Measurements from ENCODE around the gene AKR1C3.
"Not testable (repeated sequence)": the region's sequence is repeated elsewhere in the genome, so short reads cannot be mapped to it uniquely, and the experiment has no call there.

The AKR1C3 gene

DNA sequence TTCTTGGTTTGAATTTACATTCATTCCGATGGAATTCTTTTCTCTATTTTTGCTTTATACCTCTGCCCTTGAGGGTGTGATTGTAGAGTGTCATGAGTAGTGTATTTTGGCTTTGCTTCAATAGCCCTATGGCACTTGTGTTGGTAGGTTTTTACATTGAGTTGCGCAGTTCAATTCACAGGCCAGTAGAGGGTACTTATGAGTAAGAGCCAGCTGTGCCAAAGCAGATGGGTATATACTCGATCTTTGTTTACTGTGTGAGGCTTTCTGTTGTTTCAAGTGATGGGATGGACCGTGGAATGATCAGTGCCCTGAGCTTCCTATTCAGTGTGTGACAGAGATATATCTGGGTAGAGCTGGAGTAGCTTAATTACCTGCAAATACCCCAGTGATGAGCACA, 4.3 kb upstream of the AKR1C3 start:
- DNase-seq, result no peak

DNA sequence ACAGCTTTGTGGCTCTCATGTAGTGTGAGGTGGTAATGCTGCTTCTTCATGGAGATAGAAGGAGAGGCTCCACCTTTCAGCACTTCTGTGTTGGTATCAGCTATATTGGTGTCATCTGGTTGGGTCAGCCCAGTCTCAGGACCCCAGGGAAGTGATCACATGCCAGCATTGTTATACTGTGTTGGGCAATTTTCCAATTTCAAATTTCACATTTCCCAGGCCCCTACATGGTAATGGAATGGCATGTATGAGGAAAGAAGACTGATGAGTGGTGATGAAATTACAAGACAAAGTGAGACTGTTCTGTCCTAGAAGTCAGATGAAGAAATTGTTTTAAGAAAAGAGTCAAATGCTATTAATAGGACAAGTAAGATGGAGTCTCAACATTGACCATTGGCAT, 3.7 kb upstream of the AKR1C3 start:
- DNase-seq, result no peak

DNA sequence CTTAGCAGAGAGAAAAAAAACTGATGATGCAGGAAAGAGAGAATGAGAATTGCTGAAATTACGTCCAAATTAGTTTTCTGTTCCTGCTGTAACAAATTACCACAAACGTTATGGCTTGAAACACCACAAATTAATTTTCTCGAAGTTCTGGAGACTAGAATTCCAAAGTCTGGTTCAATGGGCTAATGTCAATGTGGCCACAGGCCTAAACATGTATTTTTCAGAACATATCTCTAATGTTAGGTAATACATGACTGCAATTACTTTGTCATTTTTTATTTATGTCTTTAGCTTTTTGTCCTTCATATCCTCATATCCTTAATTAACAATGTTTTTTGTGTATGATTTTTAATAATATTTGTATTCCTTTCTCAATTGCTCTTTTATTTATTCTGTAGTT, 3.0 kb upstream of the AKR1C3 start:
- no peak for DNase-seq

DNA sequence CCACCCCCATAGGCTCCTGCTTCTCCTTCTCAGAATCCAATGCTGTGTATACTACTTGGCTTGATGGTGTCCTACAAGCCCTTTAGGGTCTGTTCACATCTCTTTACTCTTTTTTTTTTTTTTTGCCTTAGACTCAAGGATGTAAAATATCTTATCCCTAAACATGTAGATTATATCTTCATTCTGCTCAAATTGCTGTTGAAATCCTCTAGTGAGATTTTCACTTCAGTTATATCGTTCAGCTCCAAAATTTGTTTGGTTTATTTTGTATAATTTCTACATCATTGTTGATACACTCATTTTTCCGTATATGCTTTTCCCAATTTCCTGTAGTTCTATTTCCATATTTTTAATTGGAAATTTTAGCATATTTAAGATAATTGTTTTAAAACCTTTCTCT, 1.8 kb upstream of the AKR1C3 start:
- DNase-seq, result no peak

DNA sequence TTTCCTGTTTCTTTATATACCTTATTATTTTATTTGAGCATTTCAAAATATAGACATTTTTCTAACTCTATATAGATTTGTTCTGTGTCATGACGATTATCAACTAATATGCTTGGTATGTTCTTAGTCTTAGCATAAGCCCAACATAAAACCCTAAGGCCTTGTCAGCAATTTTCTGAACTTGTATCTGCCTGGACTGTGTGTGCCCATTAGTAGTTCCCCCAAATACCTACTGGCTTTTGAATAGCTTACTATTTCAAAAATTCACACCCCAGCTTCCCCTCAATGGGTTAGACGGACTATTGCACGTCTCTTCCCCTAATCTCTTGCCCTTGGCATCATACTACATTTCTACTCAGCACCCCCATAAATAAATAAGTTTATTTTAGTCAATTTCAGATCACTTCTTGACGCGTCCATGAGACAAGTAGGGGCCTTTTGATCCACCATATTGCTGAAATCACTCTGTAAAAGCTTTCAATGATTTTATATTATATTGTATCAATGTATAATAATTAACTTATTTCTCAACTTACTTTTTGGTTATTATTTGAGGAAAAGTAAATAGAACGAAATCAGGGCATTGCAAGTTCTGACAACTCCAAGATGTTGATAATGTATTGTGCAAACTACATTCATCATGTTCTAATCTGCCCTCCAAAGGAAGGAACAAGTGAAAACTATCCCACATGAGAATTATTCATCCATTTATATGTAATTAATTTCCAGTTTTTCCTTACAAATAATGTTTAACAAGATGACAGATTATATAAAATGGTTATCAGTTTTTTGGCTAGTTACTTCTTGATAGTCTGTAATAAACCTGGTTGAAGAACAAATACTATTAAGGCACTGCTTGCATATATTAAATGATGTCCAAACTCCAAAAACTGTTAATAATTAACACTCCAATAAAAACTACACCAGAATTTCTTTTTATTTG, 1.1 kb upstream of the AKR1C3 start:
- DNase-seq, result no peak

DNA sequence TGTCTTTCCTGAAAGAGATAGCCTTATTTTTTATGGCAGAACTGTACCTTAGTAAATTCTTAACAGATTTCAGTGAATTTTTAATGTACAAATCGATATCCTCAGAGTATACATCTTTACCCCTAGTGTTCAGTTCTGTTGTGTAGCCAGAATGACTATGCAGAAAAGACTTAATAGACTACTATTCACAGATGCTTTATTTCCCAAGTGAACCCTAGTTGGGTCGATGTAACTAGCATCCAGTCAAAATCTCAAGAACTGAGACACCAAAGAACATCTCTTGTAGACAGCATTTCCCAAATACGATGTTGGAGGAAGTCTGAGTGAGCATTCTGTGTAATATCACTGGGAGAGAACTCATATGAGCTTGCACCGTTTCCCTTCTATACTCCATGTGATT, 1.5 kb downstream of the AKR1C3 start:
- DNase-seq, result no peak

DNA sequence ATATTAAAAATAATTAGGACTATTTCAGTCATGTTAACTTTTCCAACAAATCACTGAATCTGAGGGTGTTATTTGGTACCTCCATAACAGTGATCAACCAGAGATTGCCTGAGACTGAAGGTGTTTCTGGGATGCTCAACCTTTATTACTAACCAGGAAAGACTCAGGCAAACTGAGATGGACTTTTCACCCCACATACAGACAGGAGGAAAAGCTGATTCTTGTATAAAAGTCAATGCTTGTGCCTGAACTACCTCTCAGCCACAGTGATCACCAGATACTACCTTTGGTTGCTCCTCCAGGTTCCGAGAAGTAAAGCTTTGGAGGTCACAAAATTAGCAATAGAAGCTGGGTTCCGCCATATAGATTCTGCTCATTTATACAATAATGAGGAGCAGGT, 1.9 kb downstream of the AKR1C3 start:
- DNase-seq, result no peak

DNA sequence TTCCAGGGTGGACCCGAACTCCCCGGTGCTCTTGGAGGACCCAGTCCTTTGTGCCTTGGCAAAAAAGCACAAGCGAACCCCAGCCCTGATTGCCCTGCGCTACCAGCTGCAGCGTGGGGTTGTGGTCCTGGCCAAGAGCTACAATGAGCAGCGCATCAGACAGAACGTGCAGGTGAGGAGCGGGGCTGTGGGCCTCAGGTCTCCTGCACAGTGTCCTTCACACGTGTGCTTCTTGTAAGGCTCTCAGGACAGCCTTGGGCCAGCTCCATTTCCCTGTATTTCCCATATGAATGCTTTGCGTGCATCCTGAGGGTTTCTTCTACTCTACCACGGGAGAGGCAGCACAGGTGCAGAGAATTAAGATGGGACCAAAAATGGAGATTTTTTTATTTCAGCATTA, 8.3 kb downstream of the AKR1C3 start:
- DNase-seq, result not testable (repeated sequence)

DNA sequence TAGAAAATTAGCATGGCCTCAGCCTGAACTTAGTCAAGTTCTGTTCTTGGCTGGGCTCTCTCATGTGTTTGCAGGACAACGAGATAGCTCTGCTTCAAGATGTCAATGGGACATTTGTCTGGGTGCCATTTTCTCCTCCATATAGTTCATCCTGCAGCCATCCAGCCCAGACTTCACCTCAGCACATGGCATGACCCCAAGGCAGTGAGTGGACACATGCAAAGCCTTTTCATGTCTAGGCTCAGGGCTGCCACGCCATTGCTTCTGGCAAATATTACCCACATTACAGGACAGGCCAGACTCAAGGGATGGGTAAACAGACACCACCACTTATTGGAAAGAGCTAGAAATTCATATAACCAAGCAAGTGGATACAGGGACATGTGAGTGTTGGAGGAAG, 9.3 kb downstream of the AKR1C3 start:
- no peak for DNase-seq

DNA sequence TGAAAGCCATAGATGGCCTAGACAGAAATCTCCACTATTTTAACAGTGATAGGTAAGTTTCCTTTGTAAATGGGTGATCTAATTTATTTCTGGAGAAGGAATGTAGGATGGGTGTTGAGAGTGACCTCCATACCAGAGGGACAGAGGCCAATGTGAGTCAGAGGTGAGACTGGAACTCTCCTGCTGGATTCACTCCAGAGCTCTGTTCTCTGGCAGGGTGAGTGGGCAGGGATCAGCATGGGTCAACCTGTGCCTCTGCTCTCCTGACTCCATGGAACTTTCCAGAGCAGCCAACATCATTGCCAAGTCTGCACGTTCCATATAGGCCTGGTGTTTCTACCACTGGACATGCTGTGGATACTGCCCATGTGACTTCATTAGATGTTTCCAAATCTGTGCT, 11.4 kb downstream of the AKR1C3 start:
- DNase-seq, result no peak

DNA sequence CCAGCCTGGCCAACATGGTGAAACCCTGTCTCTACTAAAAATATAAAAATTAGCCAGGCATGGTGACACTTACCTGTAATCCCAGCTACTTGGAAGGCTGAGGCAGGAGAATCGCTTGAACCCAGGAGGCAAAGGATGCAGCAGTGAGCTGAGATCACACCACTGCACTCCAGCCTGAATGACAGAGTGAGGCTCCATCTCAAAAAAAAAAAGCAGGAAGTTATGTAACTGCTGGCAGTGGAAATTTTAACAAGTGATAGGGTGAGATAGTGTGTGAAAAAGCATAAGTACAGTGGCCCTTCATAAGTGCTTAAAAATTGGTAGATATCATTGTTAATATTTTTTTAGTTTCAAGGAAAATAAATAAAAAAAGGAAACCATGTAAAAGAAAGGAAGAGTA, 12.3 kb downstream of the AKR1C3 start:
- DNase-seq, result no peak

DNA sequence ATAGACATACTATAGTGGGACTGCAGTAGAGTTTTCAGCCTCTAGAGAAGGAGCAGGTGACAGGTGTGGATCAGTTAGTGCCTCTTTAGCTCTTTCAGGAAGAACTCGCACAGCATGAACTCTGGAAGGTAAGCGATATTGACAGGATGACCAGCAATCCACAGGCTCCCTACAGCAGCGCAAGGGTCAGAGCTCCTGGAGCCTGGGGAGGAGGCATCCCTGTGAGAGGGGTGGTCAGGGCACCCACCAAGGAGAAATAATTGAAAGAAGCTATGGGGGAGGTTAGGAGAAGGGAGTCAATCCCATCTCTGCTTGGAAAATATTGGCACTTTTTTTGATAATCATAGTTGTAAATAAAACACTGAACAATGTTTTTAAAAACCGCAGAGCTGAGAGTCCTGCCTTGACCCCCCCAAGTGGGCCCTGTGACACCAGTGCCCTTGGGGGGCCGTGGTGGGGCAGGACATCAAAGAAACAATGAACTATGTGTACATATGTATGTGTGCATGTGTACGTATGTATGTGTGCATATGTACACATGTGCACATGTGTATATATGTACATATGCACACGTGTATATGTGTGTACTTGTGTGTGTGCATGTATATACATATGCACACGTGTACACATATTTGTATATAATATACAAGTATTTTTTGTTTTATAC, 13.8 kb downstream of the AKR1C3 start:
- DNase-seq, result no peak

DNA sequence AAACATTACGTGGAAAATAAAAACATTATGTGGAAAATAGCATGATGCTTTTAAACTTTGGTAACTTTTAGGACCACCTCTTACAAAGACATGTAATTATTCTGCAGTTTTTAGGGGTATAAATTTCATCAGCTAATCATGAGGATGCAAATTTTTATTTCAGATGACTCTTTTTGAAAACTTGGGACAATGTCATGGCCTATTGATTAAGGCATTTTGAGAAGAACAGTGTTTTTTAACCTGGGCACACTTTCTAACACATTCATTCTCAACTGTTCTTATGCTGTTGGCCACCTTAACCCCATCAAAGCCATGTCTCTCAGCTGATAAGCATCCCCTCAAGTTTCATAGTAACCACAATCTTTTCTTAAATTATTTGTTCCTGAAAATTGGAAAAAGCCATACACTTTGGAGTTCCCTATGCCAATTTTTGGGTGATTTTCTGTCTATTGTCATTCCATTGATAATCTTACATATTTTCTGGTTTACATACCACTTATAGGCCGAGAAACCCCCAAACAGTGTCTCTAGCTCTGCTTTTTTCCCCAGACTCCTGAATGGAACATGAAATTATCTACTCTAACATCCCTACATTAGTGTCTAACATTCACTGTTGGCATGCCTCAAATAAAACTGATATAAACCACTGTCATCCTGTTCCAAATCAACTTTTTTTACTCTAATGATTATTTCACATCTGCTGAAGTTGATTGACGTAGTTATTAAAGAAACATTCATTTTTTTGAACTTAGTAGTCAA, 14.6 kb downstream of the AKR1C3 start:
- no peak for DNase-seq

DNA sequence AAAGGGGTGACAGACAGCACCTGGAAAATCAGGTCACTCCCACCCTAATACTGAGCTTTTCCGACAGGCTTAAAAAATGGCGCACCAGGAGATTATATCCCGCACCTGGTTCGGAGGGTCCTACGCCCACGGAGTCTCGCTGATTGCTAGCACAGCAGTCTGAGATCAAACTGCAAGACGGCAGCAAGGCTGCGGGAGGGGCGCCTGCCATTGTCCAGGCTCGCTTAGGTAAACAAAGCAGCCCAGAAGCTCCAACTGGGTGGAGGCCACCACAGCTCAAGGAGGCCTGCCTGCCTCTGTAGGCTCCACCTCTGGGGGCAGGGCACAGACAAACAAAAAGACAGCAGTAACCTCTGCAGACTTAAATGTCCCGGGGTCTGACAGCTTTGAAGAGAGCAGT, 15.6 kb downstream of the AKR1C3 start:
- DNase-seq, result not testable (repeated sequence)

DNA sequence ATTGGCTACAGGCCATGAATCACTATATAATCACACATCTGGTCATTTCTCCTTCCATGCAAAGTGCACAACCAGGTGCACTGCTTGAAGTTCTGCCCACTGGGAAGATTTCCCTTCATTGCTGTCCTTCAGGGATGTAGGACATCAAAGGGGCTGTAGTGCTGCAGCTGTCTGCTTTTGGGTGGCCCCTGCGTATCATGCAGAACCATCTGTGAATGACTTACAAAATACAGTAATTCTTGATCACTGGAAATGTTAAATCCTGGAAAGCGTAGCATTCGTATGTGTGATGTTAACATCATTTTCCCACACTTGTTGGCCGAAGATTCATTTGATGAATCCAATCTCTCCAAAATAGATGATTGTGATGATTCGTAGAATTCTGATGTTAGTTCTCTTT, 22.4 kb downstream of the AKR1C3 start:
- DNase-seq, result no peak

DNA sequence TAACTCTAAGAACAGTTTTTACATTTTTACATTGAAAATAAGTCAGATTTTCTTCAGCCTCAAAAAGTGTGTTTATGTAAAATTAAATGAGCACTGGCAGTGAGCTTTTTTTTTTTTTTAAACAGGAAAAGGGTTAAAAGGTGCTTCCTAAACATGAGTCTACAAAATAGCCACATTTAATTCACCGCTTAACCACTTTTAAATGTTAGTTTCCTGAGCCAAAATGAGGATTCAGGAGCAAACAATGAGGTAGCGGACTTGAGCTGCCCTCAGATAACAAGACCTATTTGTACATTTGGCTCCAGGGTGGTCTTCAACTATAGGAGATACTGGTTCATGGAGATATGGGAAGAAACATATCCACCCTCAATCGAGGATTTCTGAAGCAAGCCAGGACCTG, 22.8 kb downstream of the AKR1C3 start:
- no peak for DNase-seq

DNA sequence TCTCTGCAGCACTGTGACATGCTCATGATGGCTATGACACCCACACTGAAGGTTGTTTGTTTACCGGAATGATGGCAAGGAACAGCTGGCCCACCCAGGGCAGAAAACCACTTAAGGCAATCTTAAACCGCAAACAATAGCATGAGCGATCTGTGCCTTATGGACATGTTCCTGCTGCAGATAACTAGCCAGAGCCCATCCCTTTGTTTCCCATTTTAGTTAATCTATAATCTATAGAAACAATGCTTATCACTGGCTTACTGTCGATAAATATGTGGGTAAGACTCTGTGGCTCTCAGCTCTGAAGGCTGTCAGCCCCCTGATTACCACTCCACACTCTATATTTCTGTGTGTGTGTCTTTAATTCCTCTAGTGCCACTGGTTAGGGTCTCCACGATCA, 25.8 kb downstream of the AKR1C3 start:
- not testable (repeated sequence) for DNase-seq

DNA sequence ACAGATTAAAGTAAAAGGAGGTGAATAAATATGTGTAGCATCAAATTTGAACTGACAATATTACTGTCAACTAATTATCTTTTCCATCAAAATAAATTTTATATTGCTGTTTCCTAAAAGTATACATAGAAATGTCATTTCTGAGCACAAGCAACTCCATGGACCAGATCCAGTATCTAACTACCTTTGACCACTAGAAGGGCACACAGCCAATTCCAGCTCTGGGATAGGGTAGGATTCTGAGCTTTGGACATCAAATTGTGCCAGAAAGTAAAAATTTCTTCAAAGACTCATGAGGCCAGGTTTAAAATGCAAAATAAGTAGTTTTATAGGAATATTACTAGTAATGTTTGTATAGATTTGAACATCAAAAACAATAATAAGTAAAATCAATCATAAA, 29.7 kb downstream of the AKR1C3 start:
- no peak for DNase-seq

DNA sequence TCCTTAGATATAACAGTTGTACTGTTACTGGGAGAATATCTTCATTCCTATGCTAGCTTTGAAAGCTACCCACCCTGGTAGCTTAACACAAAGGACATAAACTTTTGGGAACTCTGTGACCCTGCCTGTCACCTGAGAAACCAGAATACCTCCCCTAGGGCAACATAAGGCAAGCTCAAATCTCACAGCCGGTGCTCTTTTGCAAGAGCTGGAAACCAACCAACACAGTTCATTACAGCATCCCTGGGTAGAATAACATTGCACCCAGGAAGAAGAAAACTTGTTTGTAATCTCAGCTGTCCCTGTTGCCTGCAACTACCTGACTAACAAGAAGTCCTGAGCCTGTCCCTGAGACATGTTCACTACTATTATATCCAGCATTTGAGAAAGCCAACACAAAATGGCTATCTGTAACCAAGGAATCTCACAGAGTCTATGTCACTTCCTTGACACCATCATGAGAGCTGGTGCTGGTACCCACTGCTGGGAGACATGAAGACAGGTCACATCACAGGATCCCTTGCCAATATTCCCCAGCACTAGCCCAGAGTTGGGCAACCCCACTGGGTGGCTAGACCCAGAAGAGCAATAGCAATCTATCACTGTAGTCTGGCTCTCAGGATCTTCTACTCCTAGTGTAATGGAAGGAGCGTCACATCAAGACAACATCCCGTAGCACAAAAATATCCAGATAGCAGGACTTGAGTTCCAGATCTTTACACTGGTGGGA, 31.3 kb downstream of the AKR1C3 start:
- DNase-seq, result no peak

DNA sequence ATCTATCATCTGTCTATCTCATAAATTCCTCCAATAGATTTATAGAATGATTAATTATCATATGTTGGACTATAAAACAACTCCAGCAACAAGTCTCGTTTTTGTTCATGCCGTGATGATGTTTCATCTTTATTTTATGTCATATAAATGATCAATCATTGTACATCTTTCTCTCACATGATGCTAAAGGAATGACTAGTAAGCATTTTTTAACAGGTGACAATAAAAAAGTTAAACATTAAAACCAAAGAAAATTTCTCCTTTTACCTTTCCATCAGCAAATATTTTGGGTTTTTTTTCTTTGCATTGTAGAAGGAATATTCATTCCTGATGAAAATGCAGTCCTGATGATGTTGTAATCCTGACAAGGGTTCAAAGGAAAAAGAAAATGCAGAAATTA, 41.4 kb downstream of the AKR1C3 start:
- no peak for DNase-seq

DNA sequence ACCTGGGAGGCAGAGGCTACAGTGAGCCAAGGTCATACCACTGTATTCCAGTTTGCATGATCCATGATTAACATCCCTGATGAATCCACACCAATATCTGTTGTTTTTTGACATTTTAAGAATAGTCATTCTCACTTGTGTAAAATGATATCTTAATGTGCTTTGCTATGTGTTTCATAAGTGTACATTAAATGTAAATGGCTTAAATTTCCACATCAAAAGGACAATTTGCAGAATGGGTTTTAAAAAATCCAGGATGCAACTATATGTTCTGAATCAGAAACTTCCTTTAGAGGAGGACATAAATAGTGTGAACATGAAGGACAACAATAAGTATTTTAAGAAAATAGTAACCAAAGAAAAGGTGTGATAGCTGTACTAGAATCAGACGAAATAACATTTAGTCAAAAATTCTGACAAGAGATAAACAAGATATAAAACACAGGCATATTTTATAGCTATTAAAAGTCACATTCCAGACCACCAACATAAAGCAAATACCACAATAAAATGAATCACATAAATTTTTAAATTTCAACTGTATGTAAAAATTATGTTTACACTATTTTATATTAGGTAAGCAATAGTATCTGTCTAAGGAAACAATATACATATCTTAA, 42.4 kb downstream of the AKR1C3 start:
- DNase-seq, result no peak

DNA sequence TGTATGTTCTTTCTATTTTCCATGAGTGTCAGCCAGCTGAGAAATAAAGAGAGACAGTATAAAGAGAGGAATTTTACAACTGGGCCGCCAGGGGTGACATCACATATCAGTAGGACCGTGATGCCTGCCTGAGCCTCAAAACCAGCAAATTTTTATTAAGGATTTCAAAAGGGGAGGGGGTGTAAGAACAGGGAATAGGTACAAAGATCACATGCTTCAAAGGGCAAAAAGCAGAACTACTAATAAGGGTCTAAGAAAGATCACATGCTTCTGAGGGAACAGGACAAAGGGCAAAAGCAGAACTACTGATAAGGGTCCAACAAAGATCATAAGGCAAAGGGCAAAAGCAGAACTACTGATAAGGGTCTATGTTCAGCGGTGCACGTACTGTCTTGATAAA, 43.5 kb downstream of the AKR1C3 start:
- DNase-seq, result not testable (repeated sequence)

DNA sequence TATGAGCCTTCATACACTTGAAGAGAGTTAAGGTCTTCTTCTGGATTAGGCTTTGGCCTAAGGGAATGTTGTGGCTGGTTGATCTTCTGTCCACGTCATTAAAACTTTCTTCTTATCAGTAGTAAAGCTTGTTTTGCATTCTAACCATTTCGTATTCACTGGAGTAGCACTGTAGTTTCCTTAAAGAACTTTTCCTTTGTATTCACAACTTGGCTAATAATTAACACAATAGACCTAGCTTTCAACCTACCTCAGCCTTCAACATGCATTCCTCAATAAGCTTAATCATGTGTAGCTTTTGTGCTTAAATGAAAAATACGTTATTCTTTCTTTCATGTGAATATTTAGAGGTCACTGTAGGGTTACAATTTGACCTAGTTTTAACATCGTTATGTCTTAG, 48.0 kb downstream of the AKR1C3 start:
- no peak for DNase-seq

Measured in activated CD4-positive, alpha-beta T cell treated with anti-CD3 and anti-CD28 coated beads, Interleukin-2, amount 50 U/mL, for 4 hours (primary cell).